ENCODE results near the gene COL6A3. TPM values are rescaled to one million over a fixed set of nuclear protein-coding genes. Genes with fewer than 3 reads are reported as not detected.

COL6A3 gene
- total RNA-seq, 1 donor from 2014 or later: 156 TPM

DNA sequence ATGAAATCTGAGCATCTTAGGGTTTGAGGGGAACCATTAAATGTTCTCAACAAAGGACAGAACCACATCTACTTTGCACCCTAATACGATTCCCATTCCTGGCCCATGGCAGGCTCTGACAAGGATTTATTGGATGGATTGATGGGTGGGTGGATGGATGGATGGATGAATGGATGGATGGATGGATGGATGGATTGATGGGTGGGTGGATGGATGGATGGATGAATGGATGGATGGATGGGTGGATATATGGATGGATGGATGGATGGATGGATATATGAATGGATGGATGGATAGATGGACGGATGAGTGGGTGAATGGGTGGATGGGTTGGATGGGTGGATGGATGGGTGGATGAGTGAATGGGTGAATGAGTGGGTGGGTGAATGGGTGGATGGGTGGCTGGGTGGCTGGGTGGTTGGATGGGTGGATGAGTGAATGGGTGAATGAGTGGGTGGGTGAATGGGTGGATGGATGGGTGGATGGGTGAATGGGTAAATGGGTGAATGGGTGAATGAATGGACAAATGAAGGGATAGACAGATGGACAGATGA is 43.5 kb upstream of the COL6A3 start:
- DNase-seq (ENCODE audit: low spot score in 2 of 2): no peak
- Histone ChIP-seq H3K36me3 (no peaks in the 10 kb centered on the region), H3K9me3 (no peaks in the 10 kb centered on the region), H3K27ac (peak overlapping the region; percentile 62 to 82), H3K4me3 (no peak overlapping the region), H3K27me3 (no peaks in the 10 kb centered on the region), H3K4me1 (peaks cover 5 to 25% of the 10 kb centered on the region in 2 donors)
- no peak for TF ChIP-seq CTCF (IDR thresholded peaks at IDR 0.05)
- intact Hi-C loops (cut with DNase I): loop anchor here (2.0 to 5.0 kb wide), 2 partner anchors 21 to 35 kb away; no protein-coding TSS in a partner anchor

DNA sequence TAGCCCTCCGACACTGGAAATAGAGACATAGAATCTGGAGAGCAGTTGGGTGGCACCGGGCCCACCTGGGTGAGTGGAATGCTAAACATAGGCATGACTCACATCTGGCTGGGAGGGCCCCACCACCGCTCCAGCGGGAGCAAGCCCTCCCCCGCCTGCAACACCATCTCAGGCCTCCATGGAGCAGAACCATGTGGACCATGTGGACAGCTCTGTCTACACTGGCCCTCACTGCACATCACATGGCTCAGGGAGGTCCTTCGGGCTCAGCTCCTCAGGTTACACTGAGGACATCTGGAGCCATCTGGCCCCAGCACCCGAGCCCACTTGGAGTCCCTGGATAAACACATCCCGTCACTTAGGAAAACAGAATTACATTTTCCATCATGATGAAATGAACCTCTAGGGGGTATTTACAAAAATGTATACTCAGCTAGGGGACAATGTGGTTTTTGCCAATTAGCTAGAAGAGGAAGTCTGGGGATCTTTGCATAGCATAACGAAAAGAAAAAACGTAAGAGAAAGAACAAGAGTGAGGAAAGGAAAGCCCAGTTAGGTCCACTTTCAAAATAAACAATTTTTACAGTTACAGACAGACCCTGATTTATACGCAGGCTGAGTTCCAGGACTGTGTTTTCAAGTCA is 42.4 kb upstream of the COL6A3 start:
- peak overlapping the region; percentile 82 to 88 for H3K27ac ChIP-seq
- peak; percentile 84 to 97 for DNase-seq (ENCODE audit: low spot score in 2 of 2)
- no peaks in the 10 kb centered on the region for H3K9me3 ChIP-seq
- no peaks in the 10 kb centered on the region for H3K36me3 ChIP-seq
- intact Hi-C loops (cut with DNase I): loop anchor here (2.0 to 5.0 kb wide), 2 partner anchors 20 to 34 kb away; no protein-coding TSS in a partner anchor
- peaks cover 5 to 25% of the 10 kb centered on the region in 2 donors for H3K4me1 ChIP-seq
- no peak for TF ChIP-seq CTCF (IDR thresholded peaks at IDR 0.05)
- H3K27me3 ChIP-seq: no peaks in the 10 kb centered on the region
- no peak overlapping the region for H3K4me3 ChIP-seq

DNA sequence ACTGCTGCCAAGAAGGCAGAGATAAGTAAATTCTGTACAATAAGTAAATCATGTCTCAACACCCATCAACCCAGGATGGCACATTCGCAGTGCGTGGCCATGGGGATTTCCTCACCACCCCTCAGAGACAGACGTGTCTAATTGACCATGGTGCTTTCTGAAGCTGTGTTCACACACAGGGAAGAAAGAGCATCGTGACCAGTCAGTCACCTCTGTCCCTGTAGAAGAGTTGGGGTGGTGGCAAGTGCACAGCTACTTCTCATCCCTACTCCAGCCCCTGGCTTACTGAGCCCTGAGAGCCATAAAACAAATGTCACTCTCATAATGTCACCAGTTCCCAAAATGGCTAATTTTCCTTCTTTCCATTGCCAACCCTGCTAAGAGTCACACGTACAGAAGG is 41.8 kb upstream of the COL6A3 start:
- TF ChIP-seq CTCF (IDR thresholded peaks at IDR 0.05): no peak
- DNase-seq (ENCODE audit: low spot score in 2 of 2): no peak
- intact Hi-C loops (cut with DNase I): loop anchor here (2.0 to 5.0 kb wide), 2 partner anchors 19 to 33 kb away; no protein-coding TSS in a partner anchor
- Histone ChIP-seq H3K4me1 (peaks cover 5 to 25% of the 10 kb centered on the region in 2 donors), H3K27ac (peak overlapping the region; percentile 82 to 88), H3K36me3 (no peaks in the 10 kb centered on the region), H3K9me3 (no peaks in the 10 kb centered on the region), H3K27me3 (no peaks in the 10 kb centered on the region), H3K4me3 (no peak overlapping the region)

DNA sequence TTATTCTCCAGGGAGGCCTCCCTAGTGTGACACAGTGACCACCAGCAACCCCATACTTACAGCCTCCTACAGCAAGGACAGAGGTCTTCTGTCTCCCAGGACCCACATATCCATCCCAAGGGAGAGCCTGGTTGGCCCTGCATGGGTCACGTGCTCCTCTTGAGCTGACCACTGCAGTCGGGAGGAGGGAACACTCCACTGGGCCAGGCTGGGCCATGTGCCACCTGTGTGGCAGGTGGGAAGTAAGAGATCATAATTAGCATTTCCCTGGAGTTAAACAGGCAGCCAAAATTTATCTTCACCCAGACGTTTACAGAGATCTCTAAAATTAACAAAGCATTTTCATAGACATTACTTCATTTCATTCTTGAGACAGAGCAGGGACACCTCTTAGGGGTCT is 39.7 kb upstream of the COL6A3 start:
- H3K27ac ChIP-seq: no peak overlapping the region
- H3K27me3 ChIP-seq: no peaks in the 10 kb centered on the region
- H3K4me1 ChIP-seq: peaks cover 10 to 33% of the 10 kb centered on the region in 2 donors
- no peak for DNase-seq (ENCODE audit: low spot score in 2 of 2)
- H3K4me3 ChIP-seq: no peak overlapping the region
- TF ChIP-seq CTCF (IDR thresholded peaks at IDR 0.05): no peak
- no peaks in the 10 kb centered on the region for H3K36me3 ChIP-seq
- intact Hi-C loops (cut with DNase I): no loop called here
- no peaks in the 10 kb centered on the region for H3K9me3 ChIP-seq

DNA sequence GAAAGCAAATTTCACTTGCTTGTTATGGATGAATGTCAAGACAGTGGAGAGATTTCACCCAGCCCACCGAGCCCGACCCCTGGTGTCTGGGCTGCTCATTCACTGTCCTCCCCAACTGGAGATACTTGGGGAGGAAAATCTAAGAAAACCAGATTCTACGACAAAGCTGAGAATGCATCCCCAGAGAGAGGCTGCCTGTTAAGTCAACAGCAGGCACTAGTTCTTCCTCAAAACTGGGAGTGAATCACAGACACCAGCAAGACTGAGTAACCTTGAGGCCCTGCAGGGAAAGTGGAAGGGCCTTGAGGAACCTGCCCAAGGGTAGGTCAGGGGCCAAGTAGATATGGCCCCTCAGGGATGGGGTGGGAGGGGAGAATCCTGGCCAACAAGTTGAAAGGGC is 38.9 kb upstream of the COL6A3 start:
- Histone ChIP-seq H3K9me3 (no peaks in the 10 kb centered on the region), H3K4me3 (no peak overlapping the region), H3K4me1 (peaks cover 13 to 36% of the 10 kb centered on the region in 2 donors), H3K36me3 (no peaks in the 10 kb centered on the region), H3K27me3 (no peaks in the 10 kb centered on the region), H3K27ac (no peak overlapping the region)
- no peak for DNase-seq (ENCODE audit: low spot score in 2 of 2)
- no peak for TF ChIP-seq CTCF (IDR thresholded peaks at IDR 0.05)
- intact Hi-C loops (cut with DNase I): no loop called here
